ENCODE measurements around the gene CEMIP2.
A peak's percentile ranks its signal among the peaks of the same experiment; 100 is the strongest.
"Not testable (repeated sequence)": the region's sequence is repeated elsewhere in the genome, so short reads cannot be mapped to it uniquely, and the experiment has no call there.

CEMIP2 gene

GRCh38 chr9:71768388-71769174, at the start of gene CEMIP2:
Gene CEMIP2 (minus strand): TSS chr9:71768513. CDS start chr9:71750373, 18,140 bp downstream.
- DNase-seq: peak; percentile 92

- no peak for DNase-seq
Measured at GRCh38 chr9:71816916-71817451, 48.7 kb upstream of the CEMIP2 start.

- no peak for DNase-seq
Measured at GRCh38 chr9:71814815-71815214, 46.5 kb upstream of the CEMIP2 start.

- no peak for DNase-seq
Measured at GRCh38 chr9:71814226-71814625, 45.9 kb upstream of the CEMIP2 start.

- DNase-seq: no peak
Measured at GRCh38 chr9:71812385-71812784, 44.1 kb upstream of the CEMIP2 start.

GRCh38 chr9:71808068-71808467, 39.8 kb upstream of the CEMIP2 start:
- no peak for DNase-seq

- DNase-seq: peak; percentile 48
Measured at GRCh38 chr9:71806901-71807307, 38.6 kb upstream of the CEMIP2 start.

GRCh38 chr9:71805096-71805495, 36.8 kb upstream of the CEMIP2 start:
- not testable (repeated sequence) for DNase-seq

GRCh38 chr9:71801826-71802225, 33.5 kb upstream of the CEMIP2 start:
- no peak for DNase-seq

GRCh38 chr9:71797266-71797665, 29.0 kb upstream of the CEMIP2 start:
- DNase-seq: no peak

- DNase-seq: no peak
Measured at GRCh38 chr9:71796100-71796767, 27.9 kb upstream of the CEMIP2 start.

GRCh38 chr9:71795097-71795813, 26.9 kb upstream of the CEMIP2 start:
- no peak for DNase-seq

- DNase-seq: no peak
Measured at GRCh38 chr9:71793386-71794105, 25.2 kb upstream of the CEMIP2 start.

GRCh38 chr9:71791875-71792274, 23.6 kb upstream of the CEMIP2 start:
- DNase-seq: no peak

GRCh38 chr9:71790296-71790695, 22.0 kb upstream of the CEMIP2 start:
- no peak for DNase-seq

- DNase-seq: peak; percentile 82
Measured at GRCh38 chr9:71783120-71783523, 14.8 kb upstream of the CEMIP2 start.

- DNase-seq: no peak
Measured at GRCh38 chr9:71781391-71781790, 13.1 kb upstream of the CEMIP2 start.

GRCh38 chr9:71780953-71781352, 12.6 kb upstream of the CEMIP2 start:
- no peak for DNase-seq

GRCh38 chr9:71778085-71778484, 9.8 kb upstream of the CEMIP2 start:
- DNase-seq: no peak

GRCh38 chr9:71774920-71775319, 6.6 kb upstream of the CEMIP2 start:
- DNase-seq: no peak

GRCh38 chr9:71772726-71773125, 4.4 kb upstream of the CEMIP2 start:
- no peak for DNase-seq

- DNase-seq: no peak
Measured at GRCh38 chr9:71770170-71770569, 1.9 kb upstream of the CEMIP2 start.
